BJ (cell line): ENCODE data around the gene IL17RA. TPM values are rescaled to one million over a fixed set of nuclear protein-coding genes. Genes with fewer than 3 reads are reported as not detected.

Source experiments
- CTCF ChIA-PET: fragments of 350-600 bp; formaldehyde crosslinking; extraction: SDS; loops from one replicate; lab custom pipeline; 2021; ENCODE audit warnings: antibody characterized with exemption, inconsistent platforms; lab: Yijun Ruan, JAX
- POLR2A ChIA-PET: fragments of 300-600 bp; sonication (Branson Sonifier 250); formaldehyde crosslinking; extraction: SDS; loops from one replicate; lab custom pipeline; 2021; ENCODE audit warnings: antibody characterized with exemption; lab: Charles Lee
- DNase-seq: peaks from one replicate; pipeline ENCODE4 v3.0.0-alpha.2; 2011; ENCODE audit warnings: low read depth
- H3K27me3 ChIP-seq: 2 replicates; pipeline ENCODE4 v1.6.0; 2011; ENCODE audit warnings: low read length; ENCODE audit not compliant: control insufficient read depth, insufficient read depth
- H3K36me3 ChIP-seq: 2 replicates; pipeline ENCODE4 v1.5.1; 2011; ENCODE audit warnings: low read length; ENCODE audit not compliant: control insufficient read depth, insufficient read depth
- H3K4me3 ChIP-seq: 2 replicates; pipeline ENCODE4 v1.5.1; 2011; ENCODE audit warnings: low read depth, mild to moderate bottlenecking, control low read depth, low read length
- polyA plus RNA-seq: library from polyadenylated mRNA; depleted of rRNA; stranded (reverse); fragments of >200 nt; gene quantifications from 2 replicates; pipeline ENCODE4 v1.2.3, GENCODE V29; 2011
- TF ChIP-seq, protein P1 (sequence below): IDR thresholded peaks from 2 replicates; pipeline ENCODE4 v1.5.1; 2011; ENCODE audit warnings: low read depth, mild to moderate bottlenecking, control low read depth, inconsistent platforms, low read length, moderate library complexity; ENCODE audit not compliant: insufficient read depth

Gene IL17RA
- polyA plus RNA-seq, 1 experiment, result 27.0 TPM

DNA sequence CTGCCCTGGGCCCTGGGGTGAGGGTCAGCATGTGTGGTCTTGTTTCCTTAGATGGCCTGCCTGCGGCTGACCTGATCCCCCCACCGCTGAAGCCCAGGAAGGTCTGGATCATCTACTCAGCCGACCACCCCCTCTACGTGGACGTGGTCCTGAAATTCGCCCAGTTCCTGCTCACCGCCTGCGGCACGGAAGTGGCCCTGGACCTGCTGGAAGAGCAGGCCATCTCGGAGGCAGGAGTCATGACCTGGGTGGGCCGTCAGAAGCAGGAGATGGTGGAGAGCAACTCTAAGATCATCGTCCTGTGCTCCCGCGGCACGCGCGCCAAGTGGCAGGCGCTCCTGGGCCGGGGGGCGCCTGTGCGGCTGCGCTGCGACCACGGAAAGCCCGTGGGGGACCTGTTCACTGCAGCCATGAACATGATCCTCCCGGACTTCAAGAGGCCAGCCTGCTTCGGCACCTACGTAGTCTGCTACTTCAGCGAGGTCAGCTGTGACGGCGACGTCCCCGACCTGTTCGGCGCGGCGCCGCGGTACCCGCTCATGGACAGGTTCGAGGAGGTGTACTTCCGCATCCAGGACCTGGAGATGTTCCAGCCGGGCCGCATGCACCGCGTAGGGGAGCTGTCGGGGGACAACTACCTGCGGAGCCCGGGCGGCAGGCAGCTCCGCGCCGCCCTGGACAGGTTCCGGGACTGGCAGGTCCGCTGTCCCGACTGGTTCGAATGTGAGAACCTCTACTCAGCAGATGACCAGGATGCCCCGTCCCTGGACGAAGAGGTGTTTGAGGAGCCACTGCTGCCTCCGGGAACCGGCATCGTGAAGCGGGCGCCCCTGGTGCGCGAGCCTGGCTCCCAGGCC is 23.7 kb downstream of the IL17RA start:
- Histone ChIP-seq H3K27me3 (no peaks in the 10 kb centered on the region), H3K36me3 (peaks cover 23% of the 10 kb centered on the region), H3K4me3 (no peak overlapping the region)
- TF ChIP-seq, protein P1, sequence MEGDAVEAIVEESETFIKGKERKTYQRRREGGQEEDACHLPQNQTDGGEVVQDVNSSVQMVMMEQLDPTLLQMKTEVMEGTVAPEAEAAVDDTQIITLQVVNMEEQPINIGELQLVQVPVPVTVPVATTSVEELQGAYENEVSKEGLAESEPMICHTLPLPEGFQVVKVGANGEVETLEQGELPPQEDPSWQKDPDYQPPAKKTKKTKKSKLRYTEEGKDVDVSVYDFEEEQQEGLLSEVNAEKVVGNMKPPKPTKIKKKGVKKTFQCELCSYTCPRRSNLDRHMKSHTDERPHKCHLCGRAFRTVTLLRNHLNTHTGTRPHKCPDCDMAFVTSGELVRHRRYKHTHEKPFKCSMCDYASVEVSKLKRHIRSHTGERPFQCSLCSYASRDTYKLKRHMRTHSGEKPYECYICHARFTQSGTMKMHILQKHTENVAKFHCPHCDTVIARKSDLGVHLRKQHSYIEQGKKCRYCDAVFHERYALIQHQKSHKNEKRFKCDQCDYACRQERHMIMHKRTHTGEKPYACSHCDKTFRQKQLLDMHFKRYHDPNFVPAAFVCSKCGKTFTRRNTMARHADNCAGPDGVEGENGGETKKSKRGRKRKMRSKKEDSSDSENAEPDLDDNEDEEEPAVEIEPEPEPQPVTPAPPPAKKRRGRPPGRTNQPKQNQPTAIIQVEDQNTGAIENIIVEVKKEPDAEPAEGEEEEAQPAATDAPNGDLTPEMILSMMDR, result no peak
- POLR2A ChIA-PET, result no interaction called here
- no peak for DNase-seq
- CTCF ChIA-PET, result interaction anchor here (1.3 kb wide), 1 partner anchor 12 kb away, joined by 4 read pairs; no protein-coding TSS in a partner anchor

DNA sequence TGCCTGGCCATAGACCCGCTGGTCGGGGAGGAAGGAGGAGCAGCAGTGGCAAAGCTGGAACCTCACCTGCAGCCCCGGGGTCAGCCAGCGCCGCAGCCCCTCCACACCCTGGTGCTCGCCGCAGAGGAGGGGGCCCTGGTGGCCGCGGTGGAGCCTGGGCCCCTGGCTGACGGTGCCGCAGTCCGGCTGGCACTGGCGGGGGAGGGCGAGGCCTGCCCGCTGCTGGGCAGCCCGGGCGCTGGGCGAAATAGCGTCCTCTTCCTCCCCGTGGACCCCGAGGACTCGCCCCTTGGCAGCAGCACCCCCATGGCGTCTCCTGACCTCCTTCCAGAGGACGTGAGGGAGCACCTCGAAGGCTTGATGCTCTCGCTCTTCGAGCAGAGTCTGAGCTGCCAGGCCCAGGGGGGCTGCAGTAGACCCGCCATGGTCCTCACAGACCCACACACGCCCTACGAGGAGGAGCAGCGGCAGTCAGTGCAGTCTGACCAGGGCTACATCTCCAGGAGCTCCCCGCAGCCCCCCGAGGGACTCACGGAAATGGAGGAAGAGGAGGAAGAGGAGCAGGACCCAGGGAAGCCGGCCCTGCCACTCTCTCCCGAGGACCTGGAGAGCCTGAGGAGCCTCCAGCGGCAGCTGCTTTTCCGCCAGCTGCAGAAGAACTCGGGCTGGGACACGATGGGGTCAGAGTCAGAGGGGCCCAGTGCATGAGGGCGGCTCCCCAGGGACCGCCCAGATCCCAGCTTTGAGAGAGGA is 24.5 kb downstream of the IL17RA start:
- CTCF ChIA-PET, result interaction anchor here (1.0 to 2.1 kb wide), 2 partner anchors 13 to 62 kb away, joined by 3 to 10 read pairs; no protein-coding TSS in a partner anchor
- POLR2A ChIA-PET, result no interaction called here
- Histone ChIP-seq H3K36me3 (peaks cover 20% of the 10 kb centered on the region), H3K4me3 (no peak overlapping the region), H3K27me3 (no peaks in the 10 kb centered on the region)
- TF ChIP-seq, protein P1, result no peak
- DNase-seq, result no peak

GRCh38 chr22:17109976-17110375 is 25.2 kb downstream of the IL17RA start:
- no peak overlapping the region for H3K4me3 ChIP-seq
- POLR2A ChIA-PET, result no interaction called here
- TF ChIP-seq, protein P1, result no peak
- no peaks in the 10 kb centered on the region for H3K27me3 ChIP-seq
- DNase-seq, result no peak
- CTCF ChIA-PET, result interaction anchor here (0.6 to 2.1 kb wide), 3 partner anchors 14 to 62 kb away, joined by 3 to 10 read pairs (median 3); no protein-coding TSS in a partner anchor
- peaks cover 16% of the 10 kb centered on the region for H3K36me3 ChIP-seq

- POLR2A ChIA-PET, result no interaction called here
- peaks cover 1% of the 10 kb centered on the region; the same call in 1 of the 2 replicates for H3K27me3 ChIP-seq
- peaks cover 8% of the 10 kb centered on the region for H3K36me3 ChIP-seq
- TF ChIP-seq, protein P1, result no peak
- CTCF ChIA-PET, result interaction anchor here (2.1 kb wide), 1 partner anchor 61 kb away, joined by 10 read pairs; no protein-coding TSS in a partner anchor
- no peak for DNase-seq
- no peak overlapping the region for H3K4me3 ChIP-seq
Measured at GRCh38 chr22:17110791-17111550, 26.2 kb downstream of the IL17RA start.
